HepG2 (cell line): ENCODE measurements around the gene TEKTIP1. TPM values are rescaled to one million over a fixed set of nuclear protein-coding genes. Genes with fewer than 3 reads are reported as not detected.
A peak's percentile ranks its signal among the peaks of the same experiment; 100 is the strongest.

Experiments
- BORCS8-MEF2B ChIP-seq: sonication (generic); formaldehyde crosslinking; IDR thresholded peaks from 2 replicates; pipeline ENCODE4 v1.8.0; 2022; ENCODE audit warnings: mild to moderate bottlenecking, missing genetic modification reagents
- CERS6 ChIP-seq: sonication (generic); formaldehyde crosslinking; IDR thresholded peaks from 2 replicates; pipeline ENCODE4 v1.5.0; 2020; ENCODE audit warnings: missing genetic modification reagents
- ELF1 ChIP-seq: sonication (generic); formaldehyde crosslinking; IDR thresholded peaks from 2 replicates; pipeline ENCODE4 v1.4.0; 2020; ENCODE audit warnings: missing genetic modification reagents
- HMGA1 ChIP-seq: sonication (generic); formaldehyde crosslinking; conservative IDR thresholded peaks from 2 replicates; pipeline ENCODE4 v1.4.0; 2020; ENCODE audit warnings: missing genetic modification reagents
- MAX ChIP-seq: IDR thresholded peaks from 2 replicates; pipeline ENCODE4 v1.6.1; 2012; ENCODE audit warnings: inconsistent platforms
- NFATC3 ChIP-seq: sonication (generic); formaldehyde crosslinking; IDR thresholded peaks from 2 replicates; pipeline ENCODE4 v1.5.1; 2020; ENCODE audit warnings: mild to moderate bottlenecking, missing genetic modification reagents
- ONECUT2 ChIP-seq: sonication (generic); formaldehyde crosslinking; IDR thresholded peaks from 2 replicates; pipeline ENCODE4 v1.4.0; 2020; ENCODE audit warnings: missing genetic modification reagents
- PREB ChIP-seq: sonication (generic); formaldehyde crosslinking; IDR thresholded peaks from 2 replicates; pipeline ENCODE4 v1.4.0; 2020; ENCODE audit warnings: missing genetic modification reagents
- REST ChIP-seq, 2 experiments: IDR thresholded peaks; 2 replicates each; pipeline ENCODE4 v1.6.1; 2011 to 2012; ENCODE audit warnings: low read length in 2 of 2, borderline replicate concordance in 1 of 2, low read depth in 1 of 2, mild to moderate bottlenecking in 1 of 2, moderate library complexity in 1 of 2
- REXO4 ChIP-seq: sonication (generic); formaldehyde crosslinking; IDR thresholded peaks from 2 replicates; pipeline ENCODE4 v1.8.0; 2022; ENCODE audit warnings: missing genetic modification reagents, mild to moderate bottlenecking, borderline replicate concordance
- RXRB ChIP-seq: IDR thresholded peaks from 2 replicates; pipeline ENCODE4 v1.6.1; 2016; ENCODE audit warnings: borderline replicate concordance, missing genetic modification reagents, missing compliant biosample characterization
- SMAD3 ChIP-seq: sonication (generic); formaldehyde crosslinking; IDR thresholded peaks from 2 replicates; pipeline ENCODE4 v1.4.0; 2020; ENCODE audit warnings: missing genetic modification reagents
- STAT6 ChIP-seq: sonication (generic); formaldehyde crosslinking; IDR thresholded peaks from 2 replicates; pipeline ENCODE4 v1.4.0; 2020; ENCODE audit warnings: missing genetic modification reagents, mild to moderate bottlenecking, borderline replicate concordance
- USF2 ChIP-seq, 2 experiments: sonication (generic) in 1 of 2; formaldehyde crosslinking in 1 of 2; IDR thresholded peaks; 2 replicates each; pipeline versions ENCODE4 v1.5.1 to v1.6.1; 2011 to 2020; ENCODE audit warnings: borderline replicate concordance in 1 of 2, low read depth in 1 of 2, low read length in 1 of 2, mild to moderate bottlenecking in 1 of 2, missing genetic modification reagents in 1 of 2, moderate library complexity in 1 of 2
- ZIK1 ChIP-seq: sonication (generic); formaldehyde crosslinking; IDR thresholded peaks from 2 replicates; pipeline ENCODE4 v1.5.0; 2020; ENCODE audit warnings: mild to moderate bottlenecking, low read depth, missing genetic modification reagents, borderline replicate concordance
- ZNF572 ChIP-seq: sonication (generic); formaldehyde crosslinking; IDR thresholded peaks from 2 replicates; pipeline ENCODE4 v1.5.1; 2020; ENCODE audit warnings: mild to moderate bottlenecking, missing genetic modification reagents
- ZNF776 ChIP-seq: sonication (generic); formaldehyde crosslinking; IDR thresholded peaks from 2 replicates; pipeline ENCODE4 v1.4.0; 2020; ENCODE audit warnings: mild to moderate bottlenecking, missing genetic modification reagents
- polyA plus RNA-seq, 8 experiments: library from polyadenylated mRNA; depleted of rRNA in 3 of 8; stranded (reverse) in 7 of 8; unstranded in 1 of 8; fragments of >200 nt; fragmentation: Illumina TruSeq in 4 of 8; extraction: Trizol in 4 of 8; gene quantifications; 2 replicates each; pipeline versions ENCODE4 v1.2.1 to v1.2.3, GENCODE V29; 2011 to 2016; ENCODE audit warnings: low read depth in 4 of 8, missing spikeins in 1 of 8, mixed read lengths in 1 of 8; ENCODE audit not compliant: insufficient read depth in 1 of 8
- total RNA-seq, 5 experiments: library from RNA; depleted of rRNA; stranded (reverse); fragments of >200 nt; fragmentation: Illumina TruSeq; extraction: Trizol; gene quantifications; 2 replicates each; pipeline ENCODE4 v1.2.3, GENCODE V29; 2016; ENCODE audit warnings: low read depth in 1 of 5

TEKTIP1 gene
- total and polyA plus RNA-seq, 2 of the 13 experiments (the other 11 are each of a cell fraction or from before 2014, with no cell fraction given), result not detected

GRCh38 chr19:3500429-3501101, 38.4 kb upstream of the TEKTIP1 start, which contains the start of gene DOHH (continued):
- TF ChIP-seq BORCS8-MEF2B, result peak; percentile 76
- TF ChIP-seq SMAD3 (CRISPR knock-in tag), result peak; percentile 56; the same call in 1 of the 2 replicates
- TF ChIP-seq STAT6 (CRISPR knock-in tag), result no peak; the same call in 1 of the 2 replicates
- peak in 1 of 2 experiments; percentile 83; a peak in 1 of 4 replicates for TF ChIP-seq REST (IDR thresholded peaks at IDR 0.05; ENCODE audit: borderline replicate concordance in 1 of 2, low read depth in 1 of 2, low read length in 2 of 2)
- 0 out of 2 replicates have a peak, but pooled peaks have one; percentile 63 for TF ChIP-seq ZIK1 (CRISPR knock-in tag)
- no peak for TF ChIP-seq PREB
- TF ChIP-seq ZNF776 (CRISPR knock-in tag), result peak; percentile 67; the same call in 1 of the 2 replicates
- TF ChIP-seq ONECUT2 (CRISPR knock-in tag), result no peak
- no peak for TF ChIP-seq ZNF572 (CRISPR knock-in tag)
- 0 out of 2 replicates have a peak, but pooled peaks have one; percentile 61 for TF ChIP-seq REXO4 (CRISPR knock-in tag)
- peak; percentile 87; the same call in 1 of the 2 replicates for TF ChIP-seq NFATC3 (CRISPR knock-in tag)
- no peak for TF ChIP-seq CERS6
- TF ChIP-seq HMGA1, result no peak
- 0 out of 2 replicates have a peak, but pooled peaks have one; percentile 45 for TF ChIP-seq RXRB (CRISPR knock-in tag)
- TF ChIP-seq USF2 (IDR thresholded peaks at IDR 0.05; ENCODE audit: low read depth, low read length), result peak; percentile 95
- peak; percentile 99 for TF ChIP-seq USF2 (CRISPR knock-in tag; IDR thresholded peaks at IDR 0.05; ENCODE audit: borderline replicate concordance)
- no peak; the same call in 1 of the 2 replicates for TF ChIP-seq ELF1 (CRISPR knock-in tag)
- peak; percentile 98 for TF ChIP-seq MAX
